Adrenal gland (tissue), 12 donors: ENCODE data around the gene EYS. TPM values are rescaled to one million over a fixed set of nuclear protein-coding genes. Genes with fewer than 3 reads are reported as not detected.

Experiments used
- DNase-seq, 7 donors: peaks; one replicate each; pipeline ENCODE4 v3.0.0-alpha.2; 2019 to 2020
- H3K27ac ChIP-seq, 5 donors: fragments of 200-600 bp; sonication (generic) in 4 of 5; 1 replicate in 3 of 5; 2 replicates in 2 of 5; pipeline versions ENCODE4 v1.5.1 to v1.8.0; 2016 to 2020; ENCODE audit warnings: mild to moderate bottlenecking in 1 of 5
- H3K27me3 ChIP-seq: fragments of 200-600 bp; 2 replicates; pipeline ENCODE4 v1.8.0; 2021
- H3K36me3 ChIP-seq, 2 donors: fragments of 200-600 bp; replicated peaks in 1 of 2; 1 replicate in 1 of 2; 2 replicates in 1 of 2; pipeline versions ENCODE4 v1.5.1 to v1.8.0; 2018 to 2022
- H3K4me1 ChIP-seq, 2 donors: fragments of 200-600 bp; replicated peaks in 1 of 2; 1 replicate in 1 of 2; 2 replicates in 1 of 2; pipeline versions ENCODE4 v1.5.1 to v1.8.0; 2018 to 2021
- H3K4me3 ChIP-seq, 4 donors: fragments of 200-600 bp; sonication (generic) in 3 of 4; one replicate each; pipeline ENCODE4 v1.5.1; 2016 to 2018
- H3K9me3 ChIP-seq, 3 donors: fragments of 200-600 bp; sonication (generic) in 1 of 3; replicated peaks in 1 of 3; 1 replicate in 2 of 3; 2 replicates in 1 of 3; pipeline versions ENCODE4 v1.5.1 to v1.8.0; 2016 to 2021
- POLR2A ChIP-seq, 2 donors: fragments of 450-650 bp; IDR thresholded peaks; one replicate each; pipeline ENCODE4 v1.6.1; 2017; ENCODE audit warnings: antibody characterized with exemption in 2 of 2, mild to moderate bottlenecking in 2 of 2, moderate library complexity in 1 of 2
- WGBS, 4 donors: extraction: QIAGEN DNeasy Blood & Tissue Kit in 2 of 4; methylation state at CpG; one replicate each; pipeline versions ENCODE4 v1.1.5 to v1.1.7; 2013 to 2017; 5-methylcytosine and 5-hydroxymethylcytosine counted together
- intact Hi-C, 2 donors: fragments of 100-400 bp; cut with DNase I; formaldehyde crosslinking; loops; one replicate each; pipeline versions ENCODE4 v1.14.1 to v1.15.0; 2022 to 2023
- polyA plus RNA-seq, 3 donors: library from polyadenylated mRNA; stranded (reverse); fragments of 200-250 nt in 2 of 3; fragments of 350-450 nt in 1 of 3; fragmentation: Illumina TruSeq in 1 of 3; extraction: RNeasy Lipid Tissue Mini Kit (QIAGEN cat#74804) in 1 of 3; gene quantifications; one replicate each; pipeline ENCODE4 v1.2.3, GENCODE V29; 2013 to 2014
- total RNA-seq, 9 donors: library from RNA; depleted of rRNA in 4 of 9; stranded (reverse); fragments of >200 nt in 4 of 9; fragments of 120-200 nt in 1 of 9; fragmentation: NEBNext Ultra II Directional in 1 of 9; extraction: Animal tissue kit (Norgen Biotek cat#: 25700) in 1 of 9; gene quantifications; one replicate each; pipeline versions ENCODE4 v1.1.0 to v1.2.4, GENCODE V29; 2013 to 2023
- TF ChIP-seq, protein P1 (sequence below), 6 experiments: fragments of 450-650 bp in 4 of 6; fragments of 200-600 bp in 2 of 6; sonication (generic) in 1 of 6; IDR thresholded peaks; 1 replicate in 5 of 6; 2 replicates in 1 of 6; pipeline versions ENCODE4 v1.5.1 to v1.8.0; 2016 to 2021; ENCODE audit warnings: antibody characterized with exemption in 6 of 6, mild to moderate bottlenecking in 2 of 6, moderate library complexity in 1 of 6
- donor health status: healthy with polysubstance abuse.
- donor health status: Bipolar disorder and iron deficiency.
- donor health status: DM: yes; HTN: yes; CAD: no.
- donor health status: DM: no; HTN: no; CAD: no.
- donor health status: DM: no; HTN: no; CAD: no.
- donor health status: DM: yes; HTN: yes; CAD: no.

EYS gene
- total and polyA plus RNA-seq, 12 donors, result 0.03 to 3.1 (median 0.18) TPM; not detected in 7

- no peaks in the 10 kb centered on the region for H3K36me3 ChIP-seq
- no peaks in the 10 kb centered on the region for H3K9me3 ChIP-seq
- H3K27ac ChIP-seq, result no peak overlapping the region
- WGBS, 4 donors, result 68 to 87% (median 75%) methylated on average over 1 of the region's 1 CpG
- H3K4me1 ChIP-seq, result no peaks in the 10 kb centered on the region
- H3K4me3 ChIP-seq, result no peak overlapping the region
- no peaks in the 10 kb centered on the region for H3K27me3 ChIP-seq
- no peak for TF ChIP-seq POLR2A (IDR thresholded peaks at IDR 0.05)
- TF ChIP-seq, protein P1, sequence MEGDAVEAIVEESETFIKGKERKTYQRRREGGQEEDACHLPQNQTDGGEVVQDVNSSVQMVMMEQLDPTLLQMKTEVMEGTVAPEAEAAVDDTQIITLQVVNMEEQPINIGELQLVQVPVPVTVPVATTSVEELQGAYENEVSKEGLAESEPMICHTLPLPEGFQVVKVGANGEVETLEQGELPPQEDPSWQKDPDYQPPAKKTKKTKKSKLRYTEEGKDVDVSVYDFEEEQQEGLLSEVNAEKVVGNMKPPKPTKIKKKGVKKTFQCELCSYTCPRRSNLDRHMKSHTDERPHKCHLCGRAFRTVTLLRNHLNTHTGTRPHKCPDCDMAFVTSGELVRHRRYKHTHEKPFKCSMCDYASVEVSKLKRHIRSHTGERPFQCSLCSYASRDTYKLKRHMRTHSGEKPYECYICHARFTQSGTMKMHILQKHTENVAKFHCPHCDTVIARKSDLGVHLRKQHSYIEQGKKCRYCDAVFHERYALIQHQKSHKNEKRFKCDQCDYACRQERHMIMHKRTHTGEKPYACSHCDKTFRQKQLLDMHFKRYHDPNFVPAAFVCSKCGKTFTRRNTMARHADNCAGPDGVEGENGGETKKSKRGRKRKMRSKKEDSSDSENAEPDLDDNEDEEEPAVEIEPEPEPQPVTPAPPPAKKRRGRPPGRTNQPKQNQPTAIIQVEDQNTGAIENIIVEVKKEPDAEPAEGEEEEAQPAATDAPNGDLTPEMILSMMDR (IDR thresholded peaks at IDR 0.05), result no peak
- no peak for DNase-seq
- intact Hi-C loops, result no loop called here
Measured at GRCh38 chr6:64969139-64969538, 737.9 kb downstream of the EYS start.

- Histone ChIP-seq H3K36me3 (no peaks in the 10 kb centered on the region), H3K4me3 (no peak overlapping the region), H3K4me1 (no peaks in the 10 kb centered on the region), H3K27ac (no peak overlapping the region), H3K9me3 (peaks cover 0 to 8% (median 0%) of the 10 kb centered on the region in 3 donors), H3K27me3 (no peaks in the 10 kb centered on the region)
- DNase-seq, result no peak
- WGBS, 4 donors, result 63 to 69% (median 67%) methylated on average over 7 of the region's 7 CpGs
- TF ChIP-seq, protein P1 (IDR thresholded peaks at IDR 0.05), result no peak
- TF ChIP-seq POLR2A (IDR thresholded peaks at IDR 0.05), result no peak
- intact Hi-C loops, result no loop called here
Measured at GRCh38 chr6:64955435-64955848, 751.6 kb downstream of the EYS start.

- no peaks in the 10 kb centered on the region for H3K36me3 ChIP-seq
- DNase-seq, result no peak
- no peak overlapping the region for H3K4me3 ChIP-seq
- intact Hi-C loops, result no loop called here
- H3K27me3 ChIP-seq, result no peaks in the 10 kb centered on the region
- WGBS, 4 donors, result 60 to 72% (median 67%) methylated on average over 2 of the region's 2 CpGs
- H3K27ac ChIP-seq, result no peak overlapping the region
- TF ChIP-seq, protein P1 (IDR thresholded peaks at IDR 0.05), result no peak
- TF ChIP-seq POLR2A (IDR thresholded peaks at IDR 0.05), result no peak
- peaks cover 0 to 8% (median 0%) of the 10 kb centered on the region in 3 donors for H3K9me3 ChIP-seq
- no peaks in the 10 kb centered on the region for H3K4me1 ChIP-seq
Measured at GRCh38 chr6:64949257-64949656, 757.8 kb downstream of the EYS start.

- no peaks in the 10 kb centered on the region for H3K27me3 ChIP-seq
- no peaks in the 10 kb centered on the region for H3K4me1 ChIP-seq
- intact Hi-C loops, result no loop called here
- H3K4me3 ChIP-seq, result no peak overlapping the region
- H3K9me3 ChIP-seq, result peaks cover 0 to 2% (median 0%) of the 10 kb centered on the region in 3 donors
- TF ChIP-seq, protein P1 (IDR thresholded peaks at IDR 0.05), result no peak
- TF ChIP-seq POLR2A (IDR thresholded peaks at IDR 0.05), result no peak
- H3K27ac ChIP-seq, result no peak overlapping the region
- no peaks in the 10 kb centered on the region for H3K36me3 ChIP-seq
- DNase-seq, result no peak
Measured at GRCh38 chr6:64948261-64948660, 758.8 kb downstream of the EYS start.
